ENCODE measurements around the gene HPS4.

The HPS4 gene

DNA sequence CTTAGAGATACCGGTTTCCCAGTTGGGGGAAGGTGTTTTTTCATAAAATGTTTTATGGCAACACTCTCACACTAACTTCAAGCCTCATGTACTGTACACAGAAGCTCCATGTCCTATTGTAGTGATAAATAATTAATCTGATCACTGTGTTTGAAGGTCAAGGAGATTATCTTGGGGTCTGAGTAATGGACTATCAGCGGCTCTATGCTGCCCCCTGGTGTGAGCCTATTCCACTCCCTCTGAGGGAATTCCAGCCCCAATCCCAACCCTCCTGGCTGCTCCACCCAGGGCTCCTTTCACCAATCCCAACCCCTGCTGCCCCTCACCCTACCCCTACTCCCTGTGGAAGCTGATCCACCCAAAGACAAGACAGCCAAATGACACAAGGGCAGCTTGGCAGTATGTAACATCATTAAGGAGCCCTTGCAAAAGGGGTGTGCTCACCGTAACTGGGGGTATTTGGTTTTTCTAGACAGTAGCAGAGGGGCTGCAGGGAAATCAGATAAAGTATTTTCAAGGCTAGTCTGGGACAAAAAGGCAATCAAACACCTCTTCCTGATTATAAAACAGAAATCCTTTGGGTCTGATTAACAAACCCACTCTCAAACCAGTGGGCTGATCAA lies 22.3 kb downstream of the HPS4 start:
- H3K4me3 ChIP-seq (ENCODE audit: low read length in 2 of 2) = no peak overlapping the region
- no peaks in the 10 kb centered on the region for H3K4me1 ChIP-seq (ENCODE audit: control insufficient read depth in 2 of 2, insufficient read depth in 2 of 2, low read length in 2 of 2)
- H3K36me3 ChIP-seq (ENCODE audit: control insufficient read depth in 2 of 2, insufficient read depth in 2 of 2, low read length in 2 of 2) = peaks cover 48 to 60% of the 10 kb centered on the region in 2 donors
- no peaks in the 10 kb centered on the region for H3K9me3 ChIP-seq (ENCODE audit: control insufficient read depth in 2 of 2, low read length in 2 of 2)
- no peak overlapping the region for H3K9ac ChIP-seq (ENCODE audit: low read depth in 1 of 2, low read length in 2 of 2)
- no peak overlapping the region for H3K27ac ChIP-seq (ENCODE audit: low read depth in 2 of 2, low read length in 2 of 2)
- no peaks in the 10 kb centered on the region for H3K27me3 ChIP-seq (ENCODE audit: control insufficient read depth in 2 of 2, insufficient read depth in 2 of 2, low read length in 2 of 2)

DNA sequence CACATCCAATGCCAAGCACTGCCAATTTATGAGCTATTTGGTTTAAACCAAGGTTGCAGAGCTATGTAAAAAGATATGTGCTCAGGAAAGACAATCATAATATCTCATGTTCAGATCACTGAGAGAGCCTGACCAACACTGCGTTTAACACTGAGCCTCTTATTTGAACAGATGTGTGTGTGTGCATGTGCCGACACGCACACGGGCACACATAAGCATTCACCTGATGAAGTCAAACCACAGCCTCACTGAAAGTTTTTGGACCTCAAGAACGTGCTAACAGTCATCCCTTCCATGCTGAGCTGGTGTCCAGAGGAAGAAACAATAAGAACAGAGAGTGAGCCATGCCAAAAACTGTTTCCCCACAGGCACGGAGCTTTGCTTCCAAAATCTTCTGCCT lies 23.4 kb downstream of the HPS4 start:
- H3K4me1 ChIP-seq (ENCODE audit: control insufficient read depth in 2 of 2, insufficient read depth in 2 of 2, low read length in 2 of 2) = no peaks in the 10 kb centered on the region
- peaks cover 42 to 49% of the 10 kb centered on the region in 2 donors for H3K36me3 ChIP-seq (ENCODE audit: control insufficient read depth in 2 of 2, insufficient read depth in 2 of 2, low read length in 2 of 2)
- no peak overlapping the region for H3K27ac ChIP-seq (ENCODE audit: low read depth in 2 of 2, low read length in 2 of 2)
- no peaks in the 10 kb centered on the region for H3K27me3 ChIP-seq (ENCODE audit: control insufficient read depth in 2 of 2, insufficient read depth in 2 of 2, low read length in 2 of 2)
- no peak overlapping the region for H3K9ac ChIP-seq (ENCODE audit: low read depth in 1 of 2, low read length in 2 of 2)
- H3K9me3 ChIP-seq (ENCODE audit: control insufficient read depth in 2 of 2, low read length in 2 of 2) = no peaks in the 10 kb centered on the region
- no peak overlapping the region for H3K4me3 ChIP-seq (ENCODE audit: low read length in 2 of 2)

DNA sequence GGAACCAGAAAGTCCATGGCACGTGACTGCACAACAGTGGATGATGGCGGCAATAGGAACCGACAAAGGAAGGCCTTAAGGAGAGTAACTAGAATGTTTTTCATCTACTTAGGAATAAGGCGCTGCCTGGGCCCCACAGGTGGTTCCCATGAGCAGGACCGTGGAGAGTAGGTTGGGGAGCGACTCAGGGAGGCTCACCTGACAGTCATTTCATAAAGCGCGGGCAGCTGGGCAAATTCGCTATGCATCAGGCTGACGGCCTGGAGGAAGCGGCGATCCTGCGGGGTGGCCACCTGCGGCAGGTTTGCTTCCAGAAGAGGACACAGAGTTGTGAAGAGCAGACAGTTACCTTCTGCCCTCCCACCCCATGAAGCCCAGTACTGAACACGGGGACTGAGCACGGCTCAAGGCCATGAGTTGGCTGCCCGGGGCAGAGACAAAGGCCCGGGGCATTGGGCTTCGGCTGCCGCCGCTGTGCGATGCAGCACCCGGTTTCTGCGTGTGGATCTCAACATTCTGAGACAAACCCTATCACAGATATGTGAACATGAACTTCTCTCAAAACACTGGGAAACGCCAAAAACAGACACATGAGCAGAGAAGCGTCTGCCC lies 25.8 kb downstream of the HPS4 start:
- Histone ChIP-seq H3K9me3 (ENCODE audit: control insufficient read depth in 2 of 2, low read length in 2 of 2) (no peaks in the 10 kb centered on the region), H3K9ac (ENCODE audit: low read depth in 1 of 2, low read length in 2 of 2) (no peak overlapping the region), H3K36me3 (ENCODE audit: control insufficient read depth in 2 of 2, insufficient read depth in 2 of 2, low read length in 2 of 2) (peaks cover 38 to 40% of the 10 kb centered on the region in 2 donors), H3K27me3 (ENCODE audit: control insufficient read depth in 2 of 2, insufficient read depth in 2 of 2, low read length in 2 of 2) (no peaks in the 10 kb centered on the region), H3K4me1 (ENCODE audit: control insufficient read depth in 2 of 2, insufficient read depth in 2 of 2, low read length in 2 of 2) (no peaks in the 10 kb centered on the region), H3K27ac (ENCODE audit: low read depth in 2 of 2, low read length in 2 of 2) (no peak overlapping the region), H3K4me3 (ENCODE audit: low read length in 2 of 2) (no peak overlapping the region)

DNA sequence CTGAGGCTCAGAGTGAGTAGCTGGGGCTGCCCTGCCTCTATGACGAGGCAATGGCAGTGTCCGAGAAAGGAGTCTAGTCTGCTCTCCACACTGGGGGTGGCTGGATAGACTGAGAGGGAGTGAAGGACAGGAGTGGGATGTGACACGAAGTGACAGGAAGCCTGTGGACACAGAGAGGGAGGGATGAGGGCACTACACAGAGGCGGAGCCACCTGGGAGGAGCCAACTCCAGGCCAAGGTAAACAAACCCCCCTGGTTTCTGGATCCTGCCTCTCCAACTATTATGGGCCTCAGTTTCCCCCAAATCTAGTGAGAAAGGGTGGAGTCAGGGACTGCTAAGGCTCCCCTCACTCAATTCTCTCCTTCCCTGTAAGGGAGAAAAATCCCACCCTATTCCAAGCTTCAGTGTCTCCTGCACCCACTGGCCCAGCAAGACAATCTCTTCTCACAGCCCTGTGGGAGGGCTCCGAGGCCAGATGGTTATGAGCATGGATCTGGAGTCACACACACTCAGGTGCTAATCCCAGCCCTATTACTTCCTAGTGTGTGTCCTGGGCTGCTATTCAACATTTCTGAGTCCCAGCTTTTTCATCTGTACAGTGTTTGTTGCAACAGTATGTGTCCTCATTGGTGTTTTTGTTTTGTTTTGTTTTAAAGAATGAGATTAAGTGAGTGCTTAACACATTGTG lies 29.6 kb downstream of the HPS4 start:
- Histone ChIP-seq H3K36me3 (ENCODE audit: control insufficient read depth in 2 of 2, insufficient read depth in 2 of 2, low read length in 2 of 2) (peaks cover 39 to 52% of the 10 kb centered on the region in 2 donors), H3K27me3 (ENCODE audit: control insufficient read depth in 2 of 2, insufficient read depth in 2 of 2, low read length in 2 of 2) (no peaks in the 10 kb centered on the region), H3K4me3 (ENCODE audit: low read length in 2 of 2) (no peak overlapping the region), H3K27ac (ENCODE audit: low read depth in 2 of 2, low read length in 2 of 2) (no peak overlapping the region), H3K4me1 (ENCODE audit: control insufficient read depth in 2 of 2, insufficient read depth in 2 of 2, low read length in 2 of 2) (no peaks in the 10 kb centered on the region), H3K9me3 (ENCODE audit: control insufficient read depth in 2 of 2, low read length in 2 of 2) (no peaks in the 10 kb centered on the region), H3K9ac (ENCODE audit: low read depth in 1 of 2, low read length in 2 of 2) (no peak overlapping the region)

DNA sequence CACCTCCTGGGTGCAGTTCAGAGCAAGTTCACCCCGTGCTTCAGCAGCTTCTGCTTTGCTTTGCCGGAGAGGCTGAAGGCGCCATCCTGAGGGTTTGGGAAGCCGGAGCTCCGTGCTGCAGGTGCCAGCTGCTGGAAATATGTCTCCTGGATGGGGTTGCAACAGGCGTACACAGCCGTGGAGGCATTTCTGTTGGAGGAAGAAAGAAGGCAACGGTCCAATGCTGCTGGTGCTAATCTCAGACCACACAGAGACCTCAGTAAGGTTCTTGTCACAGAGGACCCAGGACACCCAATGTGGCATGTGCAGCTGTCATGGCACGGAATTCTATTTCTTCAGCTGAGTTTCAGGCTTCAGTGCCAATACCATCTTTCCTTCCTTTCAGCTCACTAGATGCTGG lies 30.4 kb downstream of the HPS4 start:
- no peaks in the 10 kb centered on the region for H3K4me1 ChIP-seq (ENCODE audit: control insufficient read depth in 2 of 2, insufficient read depth in 2 of 2, low read length in 2 of 2)
- H3K4me3 ChIP-seq (ENCODE audit: low read length in 2 of 2) = no peak overlapping the region
- H3K27me3 ChIP-seq (ENCODE audit: control insufficient read depth in 2 of 2, insufficient read depth in 2 of 2, low read length in 2 of 2) = no peaks in the 10 kb centered on the region
- H3K9me3 ChIP-seq (ENCODE audit: control insufficient read depth in 2 of 2, low read length in 2 of 2) = no peaks in the 10 kb centered on the region
- peaks cover 35 to 48% of the 10 kb centered on the region in 2 donors for H3K36me3 ChIP-seq (ENCODE audit: control insufficient read depth in 2 of 2, insufficient read depth in 2 of 2, low read length in 2 of 2)
- no peak overlapping the region for H3K27ac ChIP-seq (ENCODE audit: low read depth in 2 of 2, low read length in 2 of 2)
- no peak overlapping the region for H3K9ac ChIP-seq (ENCODE audit: low read depth in 1 of 2, low read length in 2 of 2)

DNA sequence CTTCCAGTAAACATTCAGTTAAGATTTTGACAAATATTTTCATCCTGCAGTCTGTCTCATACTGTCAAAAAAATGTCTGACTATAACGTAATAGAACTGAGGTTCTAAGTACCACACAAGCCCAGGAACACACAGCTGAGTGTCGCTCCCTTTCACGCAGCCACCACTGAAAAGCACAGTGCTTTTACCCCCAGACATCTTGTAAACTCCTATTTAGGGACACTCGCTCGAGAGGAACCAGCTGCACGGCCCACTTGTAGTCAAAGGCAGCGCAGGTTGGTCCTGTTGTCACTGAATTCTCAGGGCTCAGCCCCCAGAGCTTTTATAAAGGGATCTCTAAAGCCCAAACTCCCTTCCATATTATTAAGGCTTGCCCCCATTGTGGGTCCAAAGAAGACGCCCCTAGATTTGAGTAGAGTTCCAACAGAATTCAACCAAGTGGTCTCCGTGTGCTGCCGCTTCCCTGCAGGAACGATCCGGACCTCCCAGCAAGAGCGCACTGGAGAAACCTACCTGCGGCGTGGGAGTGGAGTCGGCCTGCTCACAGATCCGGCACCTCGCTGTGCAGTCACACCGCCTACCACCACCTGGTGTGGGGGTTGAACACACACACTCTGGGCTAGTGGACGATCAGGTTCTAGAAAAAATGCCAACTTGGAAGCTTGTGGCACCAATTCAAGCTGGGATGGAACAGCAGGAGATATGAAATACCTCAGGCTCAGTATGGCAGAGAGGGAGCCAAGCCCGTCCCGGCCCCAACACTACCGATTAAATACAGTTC lies 31.2 kb downstream of the HPS4 start:
- H3K9ac ChIP-seq (ENCODE audit: low read depth in 1 of 2, low read length in 2 of 2) = no peak overlapping the region
- no peak overlapping the region for H3K4me3 ChIP-seq (ENCODE audit: low read length in 2 of 2)
- H3K9me3 ChIP-seq (ENCODE audit: control insufficient read depth in 2 of 2, low read length in 2 of 2) = no peaks in the 10 kb centered on the region
- H3K27me3 ChIP-seq (ENCODE audit: control insufficient read depth in 2 of 2, insufficient read depth in 2 of 2, low read length in 2 of 2) = no peaks in the 10 kb centered on the region
- H3K4me1 ChIP-seq (ENCODE audit: control insufficient read depth in 2 of 2, insufficient read depth in 2 of 2, low read length in 2 of 2) = no peaks in the 10 kb centered on the region
- no peak overlapping the region for H3K27ac ChIP-seq (ENCODE audit: low read depth in 2 of 2, low read length in 2 of 2)
- H3K36me3 ChIP-seq (ENCODE audit: control insufficient read depth in 2 of 2, insufficient read depth in 2 of 2, low read length in 2 of 2) = peaks cover 27 to 40% of the 10 kb centered on the region in 2 donors

DNA sequence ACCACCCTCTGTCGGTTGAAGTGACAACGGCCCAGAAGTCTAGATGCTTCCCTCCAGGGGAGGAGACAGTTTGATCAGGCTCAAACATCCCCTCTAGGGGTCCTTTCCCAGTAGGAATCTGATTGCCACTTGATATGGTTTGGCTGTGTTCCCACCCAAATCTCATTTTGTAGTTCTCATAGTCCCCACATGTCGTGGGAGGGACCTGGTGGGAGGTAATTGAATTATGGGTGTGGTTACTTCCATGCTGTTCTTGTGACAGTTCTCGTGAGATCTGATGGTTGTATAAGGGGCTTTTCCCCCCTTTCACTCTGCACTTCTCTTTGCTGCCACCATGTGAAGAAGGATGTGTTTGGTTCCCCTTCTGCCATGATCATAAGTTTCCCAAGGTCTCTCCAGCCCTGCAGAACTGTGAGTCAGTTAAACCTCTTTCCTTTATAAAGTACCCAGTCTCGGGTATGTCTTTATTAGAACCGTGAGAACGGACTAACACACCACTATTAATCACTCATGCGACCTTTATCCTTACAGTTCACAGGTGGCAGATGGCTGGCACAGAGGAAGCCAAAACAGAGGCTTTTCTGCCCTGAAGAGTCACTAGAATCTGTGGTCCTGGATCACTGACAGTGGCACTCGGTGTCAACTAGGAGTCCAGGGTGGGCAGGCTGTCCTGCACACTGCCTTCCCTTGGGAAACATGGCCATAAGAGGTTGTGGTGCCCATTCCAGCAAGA lies 33.0 kb downstream of the HPS4 start:
- Histone ChIP-seq H3K36me3 (ENCODE audit: control insufficient read depth in 2 of 2, insufficient read depth in 2 of 2, low read length in 2 of 2) (peaks cover 21 to 39% of the 10 kb centered on the region in 2 donors), H3K9ac (ENCODE audit: low read depth in 1 of 2, low read length in 2 of 2) (no peak overlapping the region), H3K4me3 (ENCODE audit: low read length in 2 of 2) (no peak overlapping the region), H3K27ac (ENCODE audit: low read depth in 2 of 2, low read length in 2 of 2) (no peak overlapping the region), H3K4me1 (ENCODE audit: control insufficient read depth in 2 of 2, insufficient read depth in 2 of 2, low read length in 2 of 2) (no peaks in the 10 kb centered on the region), H3K9me3 (ENCODE audit: control insufficient read depth in 2 of 2, low read length in 2 of 2) (no peaks in the 10 kb centered on the region), H3K27me3 (ENCODE audit: control insufficient read depth in 2 of 2, insufficient read depth in 2 of 2, low read length in 2 of 2) (no peaks in the 10 kb centered on the region)

DNA sequence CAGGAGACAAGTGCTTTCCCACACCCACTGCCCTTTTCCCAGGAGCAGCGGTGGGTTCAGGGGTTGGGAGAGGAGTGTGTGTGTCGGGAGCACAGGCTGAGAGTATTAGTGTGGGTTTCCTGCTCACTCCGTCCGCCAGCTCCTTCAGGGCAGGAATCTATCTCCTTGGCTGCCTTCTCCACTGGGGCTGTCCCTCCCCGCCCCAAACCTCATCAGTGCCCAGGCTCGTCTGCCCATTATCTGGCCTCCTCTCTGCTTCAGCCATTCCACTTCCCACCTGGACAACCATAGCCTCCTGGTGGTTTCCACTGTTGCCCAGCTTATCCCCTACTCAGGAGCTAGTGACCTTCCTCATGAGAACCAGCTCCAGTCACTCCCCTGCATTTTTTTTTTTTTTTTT lies 34.6 kb downstream of the HPS4 start:
- H3K9ac ChIP-seq (ENCODE audit: low read depth in 1 of 2, low read length in 2 of 2) = no peak overlapping the region

DNA sequence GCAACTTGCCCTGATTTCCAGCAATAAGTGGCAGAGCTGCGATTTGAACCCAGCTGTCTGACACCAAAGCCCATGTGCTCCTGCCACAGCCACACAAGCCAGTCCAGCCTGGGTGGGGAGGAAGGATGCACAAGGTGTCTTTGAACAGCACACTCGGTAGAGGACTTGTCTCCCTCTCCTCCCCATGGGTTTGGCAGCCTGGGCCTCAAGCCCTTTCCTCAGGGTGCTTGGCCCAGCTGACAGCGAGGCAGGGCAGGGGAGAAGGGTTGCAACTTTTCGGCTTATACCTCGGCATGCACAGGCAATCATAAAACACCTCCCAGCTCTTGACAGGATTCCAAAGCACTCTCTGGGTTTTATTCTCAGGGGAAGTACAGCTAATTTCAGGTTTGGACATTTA lies 35.2 kb downstream of the HPS4 start:
- Histone ChIP-seq H3K4me1 (ENCODE audit: control insufficient read depth in 2 of 2, insufficient read depth in 2 of 2, low read length in 2 of 2) (no peaks in the 10 kb centered on the region), H3K36me3 (ENCODE audit: control insufficient read depth in 2 of 2, insufficient read depth in 2 of 2, low read length in 2 of 2) (peaks cover 11 to 30% of the 10 kb centered on the region in 2 donors), H3K27ac (ENCODE audit: low read depth in 2 of 2, low read length in 2 of 2) (no peak overlapping the region)

More for the DNA sequence above, 34.6 kb downstream of the HPS4 start:
- H3K9me3 ChIP-seq (ENCODE audit: control insufficient read depth in 2 of 2, low read length in 2 of 2) = no peaks in the 10 kb centered on the region
- H3K27me3 ChIP-seq (ENCODE audit: control insufficient read depth in 2 of 2, insufficient read depth in 2 of 2, low read length in 2 of 2) = no peaks in the 10 kb centered on the region
- no peak overlapping the region for H3K4me3 ChIP-seq (ENCODE audit: low read length in 2 of 2)
- H3K4me1 ChIP-seq (ENCODE audit: control insufficient read depth in 2 of 2, insufficient read depth in 2 of 2, low read length in 2 of 2) = no peaks in the 10 kb centered on the region
- H3K36me3 ChIP-seq (ENCODE audit: control insufficient read depth in 2 of 2, insufficient read depth in 2 of 2, low read length in 2 of 2) = peaks cover 17 to 36% of the 10 kb centered on the region in 2 donors
- H3K27ac ChIP-seq (ENCODE audit: low read depth in 2 of 2, low read length in 2 of 2) = no peak overlapping the region

More for the DNA sequence above, 35.2 kb downstream of the HPS4 start:
- Histone ChIP-seq H3K27me3 (ENCODE audit: control insufficient read depth in 2 of 2, insufficient read depth in 2 of 2, low read length in 2 of 2) (no peaks in the 10 kb centered on the region), H3K9me3 (ENCODE audit: control insufficient read depth in 2 of 2, low read length in 2 of 2) (no peaks in the 10 kb centered on the region), H3K4me3 (ENCODE audit: low read length in 2 of 2) (no peak overlapping the region), H3K9ac (ENCODE audit: low read depth in 1 of 2, low read length in 2 of 2) (no peak overlapping the region)

Data from mucosa of rectum (tissue), 2 donors.